Liver (tissue), 9 donors: ENCODE measurements around the gene CATSPERB. TPM values are rescaled to one million over a fixed set of nuclear protein-coding genes. Genes with fewer than 3 reads are reported as not detected.

Experiments used
- DNase-seq: peaks from one replicate; pipeline ENCODE4 v3.0.0-alpha.2; 2017; ENCODE audit warnings: low spot score
- H3K27ac ChIP-seq, 2 donors: one replicate each; pipeline ENCODE4 v1.7.0; 2013; ENCODE audit warnings: inconsistent platforms in 2 of 2, low read length in 2 of 2, control low read depth in 1 of 2, low read depth in 1 of 2, mild to moderate bottlenecking in 1 of 2
- H3K27me3 ChIP-seq, 4 donors: one replicate each; pipeline versions ENCODE4 v1.6.1 to v1.7.0; 2013; ENCODE audit warnings: low read length in 3 of 4, inconsistent platforms in 1 of 4, mild to moderate bottlenecking in 1 of 4, moderate library complexity in 1 of 4; ENCODE audit not compliant: control insufficient read depth in 4 of 4, insufficient read depth in 4 of 4
- H3K36me3 ChIP-seq, 4 donors: one replicate each; pipeline versions ENCODE4 v1.6.1 to v1.7.0; 2013; ENCODE audit warnings: low read length in 3 of 4, mild to moderate bottlenecking in 3 of 4, low read depth in 1 of 4, moderate library complexity in 1 of 4; ENCODE audit not compliant: control insufficient read depth in 4 of 4, insufficient read depth in 3 of 4
- H3K4me1 ChIP-seq, 4 donors: one replicate each; pipeline versions ENCODE4 v1.6.1 to v1.7.0; 2013; ENCODE audit warnings: low read length in 3 of 4, mild to moderate bottlenecking in 3 of 4, moderate library complexity in 1 of 4; ENCODE audit not compliant: control insufficient read depth in 4 of 4, insufficient read depth in 4 of 4
- H3K4me3 ChIP-seq, 3 donors: one replicate each; pipeline versions ENCODE4 v1.6.1 to v1.7.0; 2013; ENCODE audit warnings: low read length in 3 of 3, control low read depth in 1 of 3, low read depth in 1 of 3, mild to moderate bottlenecking in 1 of 3
- H3K9ac ChIP-seq, 2 donors: one replicate each; pipeline ENCODE4 v1.7.0; 2013; ENCODE audit warnings: low read length in 2 of 2, mild to moderate bottlenecking in 2 of 2, moderate library complexity in 2 of 2, control low read depth in 1 of 2, low read depth in 1 of 2
- H3K9me3 ChIP-seq, 4 donors: one replicate each; pipeline versions ENCODE4 v1.6.1 to v1.7.0; 2013; ENCODE audit warnings: low read length in 3 of 4; ENCODE audit not compliant: control insufficient read depth in 4 of 4
- ATF3 ChIP-seq: IDR thresholded peaks from 2 replicates; pipeline ENCODE4 v1.6.1; 2016; ENCODE audit warnings: antibody characterized with exemption
- CTCF ChIP-seq: fragments of 150-350 bp; IDR thresholded peaks from 2 replicates; pipeline ENCODE4 v1.5.1; 2017; ENCODE audit warnings: improper control_type of control experiment, low read depth, low read length; ENCODE audit not compliant: missing input control
- EGR1 ChIP-seq, 2 donors: IDR thresholded peaks; 2 replicates each; pipeline ENCODE4 v1.6.1; 2016 to 2018; ENCODE audit warnings: antibody characterized with exemption in 2 of 2, low read depth in 2 of 2
- FOXA1 ChIP-seq: IDR thresholded peaks from 2 replicates; pipeline ENCODE4 v1.6.1; 2016; ENCODE audit warnings: antibody characterized with exemption
- GABPA ChIP-seq, 2 donors: IDR thresholded peaks in 1 of 2; conservative IDR thresholded peaks in 1 of 2; 2 replicates each; pipeline ENCODE4 v1.6.1; 2016; ENCODE audit warnings: antibody characterized with exemption in 2 of 2, mild to moderate bottlenecking in 1 of 2, moderate library complexity in 1 of 2
- HNF4A ChIP-seq, 2 donors: conservative IDR thresholded peaks; 2 replicates each; pipeline ENCODE4 v1.6.1; 2016; ENCODE audit warnings: antibody characterized with exemption in 2 of 2, mild to moderate bottlenecking in 2 of 2
- HNF4G ChIP-seq: IDR thresholded peaks from 2 replicates; pipeline ENCODE4 v1.6.1; 2016; ENCODE audit warnings: antibody characterized with exemption
- JUND ChIP-seq, 2 donors: IDR thresholded peaks; 2 replicates each; pipeline ENCODE4 v1.6.1; 2016; ENCODE audit warnings: antibody characterized with exemption in 2 of 2
- MAX ChIP-seq: IDR thresholded peaks from 2 replicates; pipeline ENCODE4 v1.6.1; 2016; ENCODE audit warnings: antibody characterized with exemption
- NR2F2 ChIP-seq: IDR thresholded peaks from 2 replicates; pipeline ENCODE4 v1.6.1; 2016; ENCODE audit warnings: antibody characterized with exemption
- RAD21 ChIP-seq, 2 donors: IDR thresholded peaks; 2 replicates each; pipeline ENCODE4 v1.6.1; 2016; ENCODE audit warnings: antibody characterized with exemption in 2 of 2, mild to moderate bottlenecking in 2 of 2
- REST ChIP-seq: IDR thresholded peaks from 2 replicates; pipeline ENCODE4 v1.6.1; 2016; ENCODE audit warnings: antibody characterized with exemption, mild to moderate bottlenecking
- RXRA ChIP-seq, 2 donors: IDR thresholded peaks; 2 replicates each; pipeline ENCODE4 v1.6.1; 2017 to 2018; ENCODE audit warnings: antibody characterized with exemption in 2 of 2, mild to moderate bottlenecking in 1 of 2
- SP1 ChIP-seq: IDR thresholded peaks from 2 replicates; pipeline ENCODE4 v1.6.1; 2018; ENCODE audit warnings: antibody characterized with exemption, mild to moderate bottlenecking
- TAF1 ChIP-seq: conservative IDR thresholded peaks from 2 replicates; pipeline ENCODE4 v1.6.1; 2016; ENCODE audit warnings: antibody characterized with exemption, mild to moderate bottlenecking
- YY1 ChIP-seq: IDR thresholded peaks from 2 replicates; pipeline ENCODE4 v1.6.1; 2016; ENCODE audit warnings: antibody characterized with exemption, mild to moderate bottlenecking
- ZBTB33 ChIP-seq: IDR thresholded peaks from 2 replicates; pipeline ENCODE4 v1.6.1; 2016; ENCODE audit warnings: antibody characterized with exemption
- WGBS: extraction: QIAGEN DNeasy Blood & Tissue Kit; methylation state at CpG from one replicate; pipeline ENCODE4 v1.1.7; 2013; 5-methylcytosine and 5-hydroxymethylcytosine counted together
- polyA plus RNA-seq, 2 donors: library from polyadenylated mRNA; stranded (reverse) in 1 of 2; unstranded in 1 of 2; fragments of 200-250 nt in 1 of 2; fragments of >200 nt in 1 of 2; fragmentation: Nextera tagmentation in 1 of 2; extraction: Ambion mirVana in 1 of 2; gene quantifications; one replicate each; pipeline versions ENCODE4 v1.2.1 to v1.2.3, GENCODE V29; 2013 to 2015
- total RNA-seq, 2 donors: library from RNA; depleted of rRNA; stranded (reverse); fragments of >200 nt; gene quantifications; one replicate each; pipeline ENCODE4 v1.2.3, GENCODE V29; 2014
- donor health status: healthy.
- donor health status: healthy.
- donor health status: healthy.
- donor health status: healthy.
- donor health status: healthy.

CATSPERB gene
- total and polyA plus RNA-seq, 4 donors: 0.01 to 0.59 (median 0.07) TPM; not detected in 1

GRCh38 chr14:91653451-91653850 is 78.4 kb downstream of the CATSPERB start:
- Histone ChIP-seq H3K4me1 (no peaks in the 10 kb centered on the region), H3K9ac (no peak overlapping the region), H3K27me3 (no peaks in the 10 kb centered on the region), H3K4me3 (no peak overlapping the region), H3K36me3 (no peaks in the 10 kb centered on the region), H3K9me3 (no peaks in the 10 kb centered on the region), H3K27ac (no peak overlapping the region)
- no peak for DNase-seq
- no peak for TF ChIP-seq CTCF
- no peak for TF ChIP-seq RXRA (IDR thresholded peaks at IDR 0.05)
- no peak for TF ChIP-seq JUND (IDR thresholded peaks at IDR 0.05)
- TF ChIP-seq FOXA1: no peak
- TF ChIP-seq YY1: no peak
- no peak for TF ChIP-seq HNF4A (conservative IDR thresholded peaks at IDR 0.05)
- TF ChIP-seq RAD21 (IDR thresholded peaks at IDR 0.05): no peak
- TF ChIP-seq HNF4G: no peak
- no peak for TF ChIP-seq EGR1 (IDR thresholded peaks at IDR 0.05; ENCODE audit: low read depth in 2 of 2)
- no peak for TF ChIP-seq ZBTB33
- no peak for TF ChIP-seq ATF3
- TF ChIP-seq TAF1: no peak
- TF ChIP-seq SP1: no peak
- no peak for TF ChIP-seq GABPA (IDR thresholded peaks at IDR 0.05 in 1 of 2, conservative IDR thresholded peaks at IDR 0.05 in 1 of 2)
- TF ChIP-seq REST: no peak
- TF ChIP-seq MAX: no peak
- TF ChIP-seq NR2F2: no peak
- WGBS: 98% methylated on average over 2 of the region's 2 CpGs

- no peak overlapping the region for H3K27ac ChIP-seq
- H3K4me3 ChIP-seq: no peak overlapping the region
- no peak for DNase-seq
- no peak for TF ChIP-seq ATF3
- peak; percentile 84 to 91 for TF ChIP-seq RAD21 (IDR thresholded peaks at IDR 0.05)
- TF ChIP-seq CTCF: peak; percentile 55
- H3K36me3 ChIP-seq: no peaks in the 10 kb centered on the region
- no peaks in the 10 kb centered on the region for H3K4me1 ChIP-seq
- H3K9ac ChIP-seq: no peak overlapping the region
- no peaks in the 10 kb centered on the region for H3K9me3 ChIP-seq
- no peaks in the 10 kb centered on the region for H3K27me3 ChIP-seq
- 9% methylated on average over 2 of the region's 2 CpGs for WGBS
These were observed 82.0 kb downstream of the CATSPERB start for GRCh38 chr14:91649930-91650329.
